HG03565 (cell line): ENCODE results near the gene CASP5.

ENCODE experiments used
- ATAC-seq: cut with Tn5 transposase; IDR thresholded peaks from one replicate; pipeline ENCODE4 v1.9.1; 2021; ENCODE audit warnings: mild to moderate bottlenecking, moderate library complexity; ENCODE audit not compliant: unreplicated experiment

CASP5 gene

DNA sequence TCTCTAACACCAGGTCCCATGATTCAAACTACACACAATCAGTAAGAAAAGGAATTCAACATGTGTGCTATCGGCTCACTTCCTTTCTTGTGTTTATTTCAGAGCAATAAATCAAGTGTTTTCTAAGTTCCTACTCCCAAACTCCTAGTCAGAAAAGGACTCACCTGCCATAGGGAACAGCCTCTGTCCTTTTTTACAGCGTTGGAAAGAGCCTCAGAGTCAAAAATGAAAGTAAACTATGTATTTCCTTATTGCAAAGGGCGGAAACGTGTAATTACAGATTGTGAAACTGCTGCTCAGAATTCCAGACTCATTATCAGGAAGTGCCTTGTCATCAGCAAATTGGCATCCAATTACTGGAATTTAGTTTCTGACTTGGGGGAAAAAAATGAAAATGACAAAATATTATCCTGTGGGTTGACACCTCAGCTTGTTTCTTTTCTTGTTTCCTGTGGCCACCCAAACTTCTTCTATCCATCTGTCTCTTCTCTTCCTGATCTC, 54.6 kb downstream of the CASP5 start, which contains the start of gene CASP4:
Gene CASP4 (minus strand): TSS at position 220 of the 501 bp plus-strand sequence. CDS start 49 bp downstream, at position 171.
- ATAC-seq: peak; percentile 92

DNA sequence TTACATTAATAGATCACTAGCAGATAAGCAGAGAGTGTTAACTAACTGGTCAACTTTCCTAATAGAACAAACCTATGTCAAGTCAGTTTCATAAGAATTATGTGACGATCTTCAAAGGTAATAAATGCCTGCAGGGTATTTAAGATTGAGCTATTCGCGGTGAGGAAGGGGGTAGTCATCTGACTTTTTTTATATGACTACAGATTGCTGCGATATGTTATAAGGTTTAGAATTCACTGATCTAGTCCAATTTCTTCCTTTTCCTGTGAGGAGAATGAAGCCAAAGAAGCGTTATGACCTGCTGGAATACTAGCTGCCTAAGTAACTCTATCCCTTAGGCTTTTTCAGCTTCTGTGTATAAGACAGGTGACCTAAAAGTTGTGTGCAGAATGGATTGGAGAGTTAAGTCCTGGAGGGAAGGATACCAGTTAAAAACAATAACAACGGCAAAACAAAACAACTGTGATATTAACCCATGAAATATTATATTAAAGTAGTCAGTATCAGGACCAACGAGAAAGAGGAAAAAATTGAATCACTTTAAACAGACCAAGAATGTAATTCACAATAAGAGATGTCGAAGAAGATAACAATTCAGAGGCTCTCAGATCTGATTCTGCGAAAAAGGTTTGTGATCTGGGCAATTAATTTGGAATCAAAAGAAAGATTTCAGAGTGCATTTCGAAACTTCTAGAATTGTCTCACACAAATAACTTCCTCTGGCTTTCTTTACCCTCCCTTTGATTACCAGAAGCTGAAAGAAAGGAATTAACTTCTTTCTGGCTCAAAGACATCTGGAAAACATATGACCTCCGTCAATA, 55.2 kb downstream of the CASP5 start:
- ATAC-seq: peak; percentile 3

DNA sequence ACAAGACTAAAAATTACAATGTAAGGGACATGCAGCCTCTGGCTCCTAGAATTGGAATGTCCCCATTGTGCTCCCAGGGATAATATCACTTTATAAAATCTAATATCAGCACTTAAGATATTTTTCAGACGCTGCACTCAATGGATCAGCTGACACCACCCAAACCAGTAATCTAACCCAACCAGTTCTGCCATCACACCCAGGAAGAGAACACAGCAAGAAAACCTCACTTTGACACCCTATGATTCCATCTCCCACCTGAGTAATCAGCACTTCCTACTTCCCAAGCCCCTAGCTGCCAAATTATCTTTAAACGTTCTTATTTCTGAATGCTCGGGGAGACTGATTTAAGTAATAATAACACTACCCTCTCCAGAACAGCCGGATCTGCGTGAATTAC, 57.2 kb downstream of the CASP5 start:
- no peak for ATAC-seq

DNA sequence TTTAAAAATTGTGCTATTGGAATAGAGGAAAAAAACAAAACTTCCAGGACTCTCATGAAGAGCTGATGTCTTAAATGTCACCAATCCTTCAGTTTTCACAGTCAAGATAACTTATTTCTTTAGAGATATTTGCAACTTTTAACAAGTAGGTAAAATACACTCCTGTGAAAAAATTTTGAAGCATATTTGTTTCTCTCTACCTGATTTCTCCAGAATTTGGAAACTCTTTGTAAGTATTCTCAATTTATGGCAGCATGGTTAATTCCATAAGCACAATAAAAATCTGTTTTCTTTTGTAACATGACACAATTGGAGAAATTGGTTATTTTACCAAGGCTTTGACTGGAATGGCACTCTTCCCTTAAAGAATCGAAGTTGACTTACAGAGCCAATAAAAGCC, 58.7 kb downstream of the CASP5 start:
- no peak for ATAC-seq

DNA sequence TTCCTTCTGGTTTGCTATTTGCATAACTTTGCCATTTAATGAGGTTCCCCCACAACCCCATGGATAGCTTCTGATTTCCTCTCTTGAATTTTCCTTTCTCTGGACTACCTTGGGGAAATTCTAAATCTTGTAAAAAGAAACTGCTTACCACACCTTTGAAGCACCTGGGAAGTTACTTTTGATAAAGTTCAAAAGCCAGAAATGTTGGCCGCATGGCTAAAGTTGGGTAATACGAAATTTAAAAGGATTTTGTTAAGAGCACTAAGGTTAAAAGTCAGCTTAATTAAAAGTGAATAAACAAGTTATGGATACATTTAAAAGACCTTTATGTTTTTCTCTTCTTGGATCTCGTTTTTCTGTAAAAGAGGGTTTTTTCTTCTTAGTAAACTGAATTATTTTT, 60.1 kb downstream of the CASP5 start:
- ATAC-seq: no peak

DNA sequence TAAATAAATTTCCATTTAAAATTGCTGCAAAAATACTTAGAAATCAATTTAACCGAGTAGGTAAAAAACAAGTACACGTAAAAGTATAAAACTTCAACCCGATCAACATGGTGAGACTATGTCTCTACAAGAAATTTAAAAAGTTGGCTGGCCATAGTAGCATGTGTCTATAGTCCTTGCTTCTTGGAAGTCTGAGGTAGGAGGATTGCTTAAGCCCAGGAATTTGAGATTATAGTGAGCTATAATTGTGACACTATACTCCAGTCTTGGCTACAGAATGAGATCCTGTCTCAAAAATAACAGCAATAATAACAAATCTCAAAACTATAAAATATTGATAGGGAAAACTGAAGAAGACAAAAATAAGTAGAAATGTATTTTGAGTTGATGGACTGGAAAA, 65.7 kb downstream of the CASP5 start:
- ATAC-seq: no peak

DNA sequence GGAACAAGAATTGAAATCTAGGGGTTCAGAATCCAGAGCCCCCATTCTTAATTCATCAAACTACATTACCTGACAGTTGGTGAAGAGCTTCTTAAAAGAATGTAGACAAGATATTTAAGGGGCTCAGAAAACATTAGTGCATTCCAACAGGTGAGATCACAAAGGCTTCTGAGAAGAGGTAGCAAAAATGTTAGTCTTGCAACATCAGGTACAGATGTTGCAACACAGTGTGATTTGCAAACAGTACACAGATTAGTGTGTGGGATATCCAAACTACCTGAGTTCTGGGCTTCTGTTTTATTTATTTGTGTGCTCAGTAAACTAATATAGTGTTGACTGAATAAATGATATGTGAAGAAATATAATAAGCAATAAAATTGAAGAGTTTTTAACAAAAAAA, 66.4 kb downstream of the CASP5 start:
- ATAC-seq: no peak

DNA sequence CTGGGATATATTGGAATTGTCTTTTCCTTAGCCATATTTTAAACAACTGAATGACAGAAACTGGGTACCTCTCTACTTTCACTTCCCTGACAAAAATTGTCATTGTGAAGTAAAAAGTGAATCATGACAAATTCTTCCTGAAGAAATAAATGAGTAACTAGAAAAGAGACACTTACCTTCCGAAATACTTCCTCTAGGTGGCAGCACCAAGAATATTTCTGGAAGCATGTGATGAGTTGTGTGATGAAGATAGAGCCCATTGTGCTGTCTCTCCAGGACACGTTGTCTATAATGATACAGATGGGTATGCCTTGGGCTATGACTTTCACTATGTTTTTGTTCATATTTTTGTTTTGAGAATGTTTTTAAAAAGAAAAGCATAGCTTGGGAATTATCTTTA, 76.1 kb downstream of the CASP5 start:
- ATAC-seq: peak; percentile 95
